Caco-2 (cell line): Measurements from ENCODE around the gene RHOXF2B. TPM values are rescaled to one million over a fixed set of nuclear protein-coding genes. Genes with fewer than 3 reads are reported as not detected.
"Not testable (repeated sequence)": the region's sequence is repeated elsewhere in the genome, so short reads cannot be mapped to it uniquely, and the experiment has no call there.

Source experiments
- Bru-seq: library from RNA; stranded (reverse); fragments of 400-500 nt; gene quantifications from one replicate; lab custom pipeline; 2021; lab: Mats Ljungman, UMichigan
- BruChase-seq, 2 experiments: library from RNA; stranded (reverse); fragments of 400-500 nt; gene quantifications; one replicate each; lab custom pipeline; 2021; lab: Mats Ljungman, UMichigan
- BruUV-seq: library from RNA; stranded (reverse); fragments of 400-500 nt; replicated peaks from 2 replicates; lab custom pipeline; 2021; lab: Mats Ljungman, UMichigan
- CTCF ChIA-PET: fragments of 300-600 bp; sonication (Branson Sonifier 250); formaldehyde crosslinking; loops from one replicate; lab custom pipeline; 2022; ENCODE audit warnings: antibody characterized with exemption; lab: Charles Lee
- POLR2A ChIA-PET: fragments of 300-600 bp; sonication (Branson Sonifier 250); formaldehyde crosslinking; loops from one replicate; lab custom pipeline; 2022; ENCODE audit warnings: antibody characterized with exemption; lab: Charles Lee
- DNase-seq, 2 experiments: peaks; one replicate each; pipeline versions ENCODE4 v3.0.0 to v3.0.0-alpha.2; 2020 to 2022
- H3K27me3 ChIP-seq: replicated peaks from 2 replicates; pipeline ENCODE4 v1.6.0; 2011; ENCODE audit warnings: low read length; ENCODE audit not compliant: control insufficient read depth, insufficient read depth
- H3K36me3 ChIP-seq: 2 replicates; pipeline ENCODE4 v1.5.1; 2011; ENCODE audit warnings: low read length; ENCODE audit not compliant: control insufficient read depth, insufficient read depth
- H3K4me1 ChIP-seq: fragments of 250-450 bp; sonication (Bioruptor Pico); 2 replicates; pipeline ENCODE4 v1.5.1; 2020; ENCODE audit warnings: mild to moderate bottlenecking
- H3K4me3 ChIP-seq: 2 replicates; pipeline ENCODE4 v1.5.1; 2011; ENCODE audit warnings: low read depth, mild to moderate bottlenecking, control low read depth, low read length
- H3K9me3 ChIP-seq: fragments of 250-450 bp; sonication (Bioruptor Pico); 2 replicates; pipeline ENCODE4 v1.5.1; 2020; ENCODE audit warnings: mild to moderate bottlenecking, moderate library complexity
- H3K27ac Mint-ChIP-seq: one replicate; pipeline ENCODE4 v1.8.0; 2022; ENCODE audit warnings: mixed read lengths; ENCODE audit not compliant: unreplicated experiment
- H3K27me3 Mint-ChIP-seq: one replicate; pipeline ENCODE4 v1.8.0; 2022; ENCODE audit warnings: mixed read lengths; ENCODE audit not compliant: insufficient read depth, unreplicated experiment
- H3K36me3 Mint-ChIP-seq: one replicate; pipeline ENCODE4 v1.8.0; 2022; ENCODE audit warnings: mild to moderate bottlenecking, mixed read lengths; ENCODE audit not compliant: insufficient read depth, unreplicated experiment
- H3K4me1 Mint-ChIP-seq: one replicate; pipeline ENCODE4 v1.8.0; 2022; ENCODE audit warnings: low read depth, mixed read lengths; ENCODE audit not compliant: unreplicated experiment
- H3K4me3 Mint-ChIP-seq: one replicate; pipeline ENCODE4 v1.8.0; 2022; ENCODE audit warnings: mild to moderate bottlenecking, moderate library complexity, mixed read lengths; ENCODE audit not compliant: unreplicated experiment
- H3K9me3 Mint-ChIP-seq: one replicate; pipeline ENCODE4 v1.8.0; 2022; ENCODE audit warnings: mixed read lengths; ENCODE audit not compliant: unreplicated experiment
- CTCF ChIP-seq, 2 experiments: fragments of 200-600 bp in 1 of 2; IDR thresholded peaks; 1 replicate in 1 of 2; 2 replicates in 1 of 2; pipeline versions ENCODE4 v1.5.1 to v1.8.0; 2011 to 2022; ENCODE audit warnings: antibody characterized with exemption in 1 of 2, control low read depth in 1 of 2, inconsistent platforms in 1 of 2, low read depth in 1 of 2, low read length in 1 of 2, mild to moderate bottlenecking in 1 of 2, moderate library complexity in 1 of 2; ENCODE audit not compliant: insufficient read depth in 1 of 2, severe bottlenecking in 1 of 2, unreplicated experiment in 1 of 2
- intact Hi-C: fragments of 100-400 bp; cut with micrococcal nuclease; formaldehyde crosslinking; loops from one replicate; pipeline ENCODE4 v1.10.0; 2022; ENCODE audit not compliant: unreplicated experiment
- long read RNA-seq: library from polyadenylated mRNA; stranded (forward); transcript quantifications from one replicate; pipeline ENCODE4 v2.0.0, GENCODE V29; 2022
- total RNA-seq: library from RNA; stranded (reverse); gene quantifications from 2 replicates; pipeline ENCODE4 v1.2.3, GENCODE V29; 2022

The RHOXF2B gene
- not detected in 2 replicates for total RNA-seq
- not detected for Bru-seq, nascent RNA
- BruChase-seq, experiment 1, labeled RNA remaining after a 2-hour chase, result not detected
- not detected for BruChase-seq, experiment 2, labeled RNA remaining after a 6-hour chase
- long read RNA-seq, result 0 reads

- BruUV-seq, H3K4me1 ChIP-seq, DNase-seq, H3K27me3 ChIP-seq, H3K4me1 Mint-ChIP-seq, CTCF ChIA-PET, H3K36me3 ChIP-seq, H3K36me3 Mint-ChIP-seq, H3K27ac Mint-ChIP-seq, H3K9me3 ChIP-seq, H3K9me3 Mint-ChIP-seq, H3K27me3 Mint-ChIP-seq, POLR2A ChIA-PET, H3K4me3 Mint-ChIP-seq, intact Hi-C loops, H3K4me3 ChIP-seq: not testable (repeated sequence)
These were observed at the start of gene RHOXF2B for GRCh38 chrX:120077590-120077989. RHOXF2B (minus strand) TSS chrX:120077690; CDS start chrX:120077552, 138 bp downstream.

- intact Hi-C loops, result no loop called here
- Mint-ChIP-seq H3K27ac (no peak overlapping the region), H3K4me1 (no peaks in the 10 kb centered on the region), H3K9me3 (peaks cover 9% of the 10 kb centered on the region), H3K27me3 (peaks cover 2% of the 10 kb centered on the region), H3K36me3 (no peaks in the 10 kb centered on the region), H3K4me3 (no peak overlapping the region)
- Histone ChIP-seq H3K9me3 (no peaks in the 10 kb centered on the region), H3K36me3 (no peaks in the 10 kb centered on the region), H3K4me1 (no peaks in the 10 kb centered on the region), H3K4me3 (no peak overlapping the region), H3K27me3 (no peaks in the 10 kb centered on the region)
- DNase-seq, result no peak
- ChIA-PET CTCF (no interaction called here), POLR2A (no interaction called here)
- no TSS peak for BruUV-seq
- TF ChIP-seq CTCF (IDR thresholded peaks at IDR 0.05; ENCODE audit: insufficient read depth in 1 of 2, low read depth in 1 of 2, low read length in 1 of 2, severe bottlenecking in 1 of 2, unreplicated experiment in 1 of 2), result no peak
These were observed 48.0 kb upstream of the RHOXF2B start for GRCh38 chrX:120125444-120125843.

GRCh38 chrX:120120223-120120622 lies 42.7 kb upstream of the RHOXF2B start:
- POLR2A ChIA-PET, result no interaction called here
- no peak for TF ChIP-seq CTCF (IDR thresholded peaks at IDR 0.05; ENCODE audit: insufficient read depth in 1 of 2, low read depth in 1 of 2, low read length in 1 of 2, severe bottlenecking in 1 of 2, unreplicated experiment in 1 of 2)
- no peak overlapping the region for H3K27ac Mint-ChIP-seq
- H3K4me1 Mint-ChIP-seq, result peaks cover 7% of the 10 kb centered on the region
- BruUV-seq, result no TSS peak
- CTCF ChIA-PET, result no interaction called here
- no peaks in the 10 kb centered on the region for H3K36me3 ChIP-seq
- no peaks in the 10 kb centered on the region for H3K9me3 Mint-ChIP-seq
- H3K4me3 Mint-ChIP-seq, result no peak overlapping the region
- no peaks in the 10 kb centered on the region for H3K36me3 Mint-ChIP-seq
- no peaks in the 10 kb centered on the region for H3K4me1 ChIP-seq
- no peaks in the 10 kb centered on the region for H3K27me3 ChIP-seq
- H3K9me3 ChIP-seq, result no peaks in the 10 kb centered on the region
- DNase-seq, result no peak
- H3K4me3 ChIP-seq, result no peak overlapping the region
- intact Hi-C loops, result no loop called here
- peaks cover 2% of the 10 kb centered on the region for H3K27me3 Mint-ChIP-seq
